Measurements from ENCODE around the gene BNIP5.
A peak's percentile ranks its signal among the peaks of the same experiment; 100 is the strongest.

- TF ChIP-seq POLR2A (IDR thresholded peaks at IDR 0.05): no peak
- TF ChIP-seq CTCF (IDR thresholded peaks at IDR 0.05): peak; percentile 89 to 97 (median 92)
Observed at GRCh38 chr6:36340618-36341454, 4.1 kb upstream of the BNIP5 start.
